Suprapubic skin (tissue), 4 donors: ENCODE measurements around the gene PIAS4. TPM values are rescaled to one million over a fixed set of nuclear protein-coding genes. Genes with fewer than 3 reads are reported as not detected.
"Not testable (repeated sequence)": the region's sequence is repeated elsewhere in the genome, so short reads cannot be mapped to it uniquely, and the experiment has no call there.

Experiments
- DNase-seq, 2 donors: peaks; one replicate each; pipeline ENCODE4 v3.0.0-alpha.2; 2019; ENCODE audit warnings: low spot score in 2 of 2
- H3K27ac ChIP-seq: fragments of 200-600 bp; sonication (generic); one replicate; pipeline ENCODE4 v1.5.1; 2019
- H3K27me3 ChIP-seq: fragments of 200-600 bp; sonication (generic); one replicate; pipeline ENCODE4 v1.5.1; 2019
- H3K36me3 ChIP-seq: fragments of 200-600 bp; sonication (generic); one replicate; pipeline ENCODE4 v1.5.1; 2019
- H3K4me1 ChIP-seq: fragments of 200-600 bp; sonication (generic); one replicate; pipeline ENCODE4 v1.5.1; 2019
- H3K4me3 ChIP-seq: fragments of 200-600 bp; sonication (generic); one replicate; pipeline ENCODE4 v1.5.1; 2019; ENCODE audit warnings: mild to moderate bottlenecking
- H3K9me3 ChIP-seq: fragments of 200-600 bp; sonication (generic); one replicate; pipeline ENCODE4 v1.5.1; 2019
- CTCF ChIP-seq, 2 donors: fragments of 200-600 bp in 1 of 2; fragments of 450-650 bp in 1 of 2; sonication (generic) in 1 of 2; IDR thresholded peaks; one replicate each; pipeline ENCODE4 v1.5.1; 2016 to 2019; ENCODE audit warnings: antibody characterized with exemption in 2 of 2, mild to moderate bottlenecking in 1 of 2, moderate library complexity in 1 of 2
- EP300 ChIP-seq: sonication (generic); formaldehyde crosslinking; IDR thresholded peaks from one replicate; pipeline ENCODE4 v1.6.1; 2017; ENCODE audit warnings: antibody characterized with exemption
- POLR2A ChIP-seq, 2 donors: fragments of 450-650 bp; IDR thresholded peaks; one replicate each; pipeline ENCODE4 v1.6.1; 2017; ENCODE audit warnings: antibody characterized with exemption in 2 of 2, mild to moderate bottlenecking in 2 of 2, moderate library complexity in 2 of 2
- POLR2AphosphoS5 ChIP-seq, 3 donors: sonication (generic); formaldehyde crosslinking; IDR thresholded peaks; one replicate each; pipeline ENCODE4 v1.6.1; 2017; ENCODE audit warnings: antibody characterized with exemption in 3 of 3
- WGBS: methylation state at CpG from one replicate; pipeline ENCODE4 v1.1.5; 2018; 5-methylcytosine and 5-hydroxymethylcytosine counted together
- total RNA-seq, 4 donors: library from RNA; depleted of rRNA; stranded (reverse); fragments of >200 nt; gene quantifications; one replicate each; pipeline ENCODE4 v1.1.0, GENCODE V29; 2016

Gene PIAS4
- total RNA-seq, 4 donors from 2014 or later = 17.1 to 28.7 (median 22.6) TPM

- Histone ChIP-seq H3K36me3 (no peaks in the 10 kb centered on the region), H3K4me1 (peaks cover 29% of the 10 kb centered on the region), H3K27me3 (no peaks in the 10 kb centered on the region), H3K4me3 (no peak overlapping the region), H3K9me3 (no peaks in the 10 kb centered on the region), H3K27ac (no peak overlapping the region)
- no peak for DNase-seq
- WGBS = 76% methylated on average over 3 of the region's 3 CpGs
- TF ChIP-seq CTCF (IDR thresholded peaks at IDR 0.05) (no peak), EP300 (no peak), POLR2AphosphoS5 (IDR thresholded peaks at IDR 0.05) (no peak), POLR2A (IDR thresholded peaks at IDR 0.05) (no peak)
These were observed 16.8 kb upstream of the PIAS4 start for GRCh38 chr19:3990815-3991117.

GRCh38 chr19:3995607-3996006 lies 11.9 kb upstream of the PIAS4 start:
- Histone ChIP-seq H3K27me3 (no peaks in the 10 kb centered on the region), H3K36me3 (no peaks in the 10 kb centered on the region), H3K27ac (no peak overlapping the region), H3K4me3 (no peak overlapping the region), H3K9me3 (no peaks in the 10 kb centered on the region), H3K4me1 (no peaks in the 10 kb centered on the region)
- WGBS = 65% methylated on average over 6 of the region's 6 CpGs
- no peak for TF ChIP-seq POLR2A (IDR thresholded peaks at IDR 0.05)
- no peak for TF ChIP-seq CTCF (IDR thresholded peaks at IDR 0.05)
- no peak for TF ChIP-seq POLR2AphosphoS5 (IDR thresholded peaks at IDR 0.05)
- no peak for TF ChIP-seq EP300
- DNase-seq = no peak

- H3K4me1 ChIP-seq, DNase-seq, H3K27me3 ChIP-seq, H3K36me3 ChIP-seq, H3K4me3 ChIP-seq, H3K27ac ChIP-seq, H3K9me3 ChIP-seq: not testable (repeated sequence)
- WGBS = 86% methylated on average over 29 of the region's 29 CpGs
These were observed 8.7 kb upstream of the PIAS4 start for GRCh38 chr19:3998667-3999412.

- H3K27me3 ChIP-seq, H3K4me1 ChIP-seq, H3K36me3 ChIP-seq, H3K27ac ChIP-seq, DNase-seq, H3K9me3 ChIP-seq, H3K4me3 ChIP-seq: not testable (repeated sequence)
- 90% methylated on average over 5 of the region's 5 CpGs for WGBS
These were observed 6.7 kb upstream of the PIAS4 start for GRCh38 chr19:4000798-4001197.

GRCh38 chr19:4005436-4005835 lies 2.1 kb upstream of the PIAS4 start:
- 96% methylated on average over 9 of the region's 9 CpGs for WGBS
- not testable (repeated sequence) for H3K27ac ChIP-seq, H3K4me3 ChIP-seq, DNase-seq, H3K36me3 ChIP-seq, H3K27me3 ChIP-seq, H3K9me3 ChIP-seq
- peaks cover 32% of the 10 kb centered on the region for H3K4me1 ChIP-seq

GRCh38 chr19:4007836-4008539 lies 452 bp downstream of the PIAS4 start:
- Histone ChIP-seq H3K27me3 (no peaks in the 10 kb centered on the region), H3K4me1 (peaks cover 41% of the 10 kb centered on the region), H3K36me3 (peaks cover 5% of the 10 kb centered on the region), H3K9me3 (no peaks in the 10 kb centered on the region), H3K27ac (peak overlapping the region; percentile 88), H3K4me3 (peak overlapping the region; percentile 99)
- no peak for TF ChIP-seq CTCF (IDR thresholded peaks at IDR 0.05)
- TF ChIP-seq POLR2A (IDR thresholded peaks at IDR 0.05) = no peak
- no peak for TF ChIP-seq POLR2AphosphoS5 (IDR thresholded peaks at IDR 0.05)
- no peak for TF ChIP-seq EP300
- WGBS = 0% methylated on average over 6 of the region's 55 CpGs
- peak in 1 of 2 donors; percentile 75 for DNase-seq
